ENCODE measurements around the gene TMEM214. TPM values are rescaled to one million over a fixed set of nuclear protein-coding genes. Genes with fewer than 3 reads are reported as not detected.

Gene TMEM214
- total RNA-seq, 1 experiment from 2014 or later, result 85.0 TPM

- Mint-ChIP-seq H3K27me3 (ENCODE audit: insufficient read depth, unreplicated experiment) (no peaks in the 10 kb centered on the region), H3K4me1 (ENCODE audit: low read depth, unreplicated experiment) (peaks cover 8% of the 10 kb centered on the region), H3K27ac (ENCODE audit: unreplicated experiment) (no peak overlapping the region), H3K4me3 (ENCODE audit: unreplicated experiment) (no peak overlapping the region), H3K9me3 (ENCODE audit: unreplicated experiment) (no peaks in the 10 kb centered on the region), H3K36me3 (ENCODE audit: insufficient read depth, unreplicated experiment) (no peaks in the 10 kb centered on the region)
- intact Hi-C loops (cut with micrococcal nuclease; ENCODE audit: unreplicated experiment), result no loop called here
- Histone ChIP-seq H3K36me3 (ENCODE audit: control insufficient read depth, insufficient read depth, low read length) (no peaks in the 10 kb centered on the region), H3K4me3 (ENCODE audit: low read depth, low read length) (no peak overlapping the region), H3K27me3 (replicated peaks; ENCODE audit: control insufficient read depth, insufficient read depth, low read length) (no peaks in the 10 kb centered on the region), H3K4me1 (0 out of 2 replicates have a peak, but pooled peaks cover 6% of the 10 kb centered on the region), H3K9me3 (no peaks in the 10 kb centered on the region)
- no peak for TF ChIP-seq CTCF (IDR thresholded peaks at IDR 0.05; ENCODE audit: insufficient read depth in 1 of 2, low read depth in 1 of 2, low read length in 1 of 2, severe bottlenecking in 1 of 2, unreplicated experiment in 1 of 2)
- BruUV-seq (replicated peaks), result no TSS peak
- DNase-seq, result peak in 1 of 2 experiments; percentile 14
- ChIA-PET POLR2A (no interaction called here), CTCF (no interaction called here)
Observed at GRCh38 chr2:26991717-26992116, 41.0 kb upstream of the TMEM214 start.

DNA sequence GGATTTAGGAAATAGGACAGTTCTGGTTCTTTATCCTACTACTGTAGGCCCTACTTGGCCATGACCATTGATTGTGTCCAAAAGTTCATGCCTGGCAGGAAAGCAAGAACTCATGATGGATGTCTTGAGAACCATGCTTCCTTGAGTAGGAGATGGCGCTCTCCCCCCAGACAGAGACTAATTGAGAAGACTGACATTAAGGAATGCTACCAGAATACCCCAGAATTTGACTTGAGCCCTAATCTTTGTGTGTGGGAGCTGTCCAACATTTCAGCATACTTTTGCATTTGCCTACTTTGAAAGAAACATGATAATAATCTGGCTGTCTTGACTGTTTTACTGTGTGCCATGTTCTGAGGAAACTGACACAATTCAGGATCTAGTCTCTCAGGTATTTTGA is 39.0 kb upstream of the TMEM214 start:
- H3K4me1 Mint-ChIP-seq (ENCODE audit: low read depth, unreplicated experiment), result peaks cover 8% of the 10 kb centered on the region
- ChIA-PET POLR2A (interaction anchor here (0.7 kb wide), 1 partner anchor 218 kb away, joined by 11 read pairs; the partner anchor contains the start of gene SLC5A6), CTCF (no interaction called here)
- no peaks in the 10 kb centered on the region for H3K36me3 ChIP-seq (ENCODE audit: control insufficient read depth, insufficient read depth, low read length)
- no peak overlapping the region for H3K27ac Mint-ChIP-seq (ENCODE audit: unreplicated experiment)
- H3K36me3 Mint-ChIP-seq (ENCODE audit: insufficient read depth, unreplicated experiment), result no peaks in the 10 kb centered on the region
- 0 out of 2 replicates have a peak, but pooled peaks cover 6% of the 10 kb centered on the region for H3K4me1 ChIP-seq
- BruUV-seq (replicated peaks), result no TSS peak
- no peaks in the 10 kb centered on the region for H3K9me3 Mint-ChIP-seq (ENCODE audit: unreplicated experiment)
- DNase-seq, result peak in 1 of 2 experiments; percentile 24
- no peak overlapping the region for H3K4me3 ChIP-seq (ENCODE audit: low read depth, low read length)
- H3K27me3 ChIP-seq (replicated peaks; ENCODE audit: control insufficient read depth, insufficient read depth, low read length), result no peaks in the 10 kb centered on the region
- H3K4me3 Mint-ChIP-seq (ENCODE audit: unreplicated experiment), result no peak overlapping the region
- H3K27me3 Mint-ChIP-seq (ENCODE audit: insufficient read depth, unreplicated experiment), result no peaks in the 10 kb centered on the region
- intact Hi-C loops (cut with micrococcal nuclease; ENCODE audit: unreplicated experiment), result no loop called here
- no peaks in the 10 kb centered on the region for H3K9me3 ChIP-seq
- no peak for TF ChIP-seq CTCF (IDR thresholded peaks at IDR 0.05; ENCODE audit: insufficient read depth in 1 of 2, low read depth in 1 of 2, low read length in 1 of 2, severe bottlenecking in 1 of 2, unreplicated experiment in 1 of 2)

GRCh38 chr2:26994983-26995382 is 37.8 kb upstream of the TMEM214 start:
- no peak overlapping the region for H3K27ac Mint-ChIP-seq (ENCODE audit: unreplicated experiment)
- ChIA-PET POLR2A (no interaction called here), CTCF (no interaction called here)
- no TSS peak for BruUV-seq (replicated peaks)
- no peak overlapping the region for H3K4me3 Mint-ChIP-seq (ENCODE audit: unreplicated experiment)
- Histone ChIP-seq H3K27me3 (replicated peaks; ENCODE audit: control insufficient read depth, insufficient read depth, low read length) (no peaks in the 10 kb centered on the region), H3K36me3 (ENCODE audit: control insufficient read depth, insufficient read depth, low read length) (no peaks in the 10 kb centered on the region), H3K4me3 (ENCODE audit: low read depth, low read length) (no peak overlapping the region), H3K4me1 (0 out of 2 replicates have a peak, but pooled peaks cover 6% of the 10 kb centered on the region), H3K9me3 (no peaks in the 10 kb centered on the region)
- no peaks in the 10 kb centered on the region for H3K27me3 Mint-ChIP-seq (ENCODE audit: insufficient read depth, unreplicated experiment)
- intact Hi-C loops (cut with micrococcal nuclease; ENCODE audit: unreplicated experiment), result no loop called here
- TF ChIP-seq CTCF (IDR thresholded peaks at IDR 0.05; ENCODE audit: insufficient read depth in 1 of 2, low read depth in 1 of 2, low read length in 1 of 2, severe bottlenecking in 1 of 2, unreplicated experiment in 1 of 2), result no peak
- no peaks in the 10 kb centered on the region for H3K9me3 Mint-ChIP-seq (ENCODE audit: unreplicated experiment)
- H3K36me3 Mint-ChIP-seq (ENCODE audit: insufficient read depth, unreplicated experiment), result no peaks in the 10 kb centered on the region
- peaks cover 8% of the 10 kb centered on the region for H3K4me1 Mint-ChIP-seq (ENCODE audit: low read depth, unreplicated experiment)
- no peak for DNase-seq

Measured in Caco-2 (cell line).